Sigmoid colon (tissue), 7 donors: ENCODE measurements around the gene GLRA1. TPM values are rescaled to one million over a fixed set of nuclear protein-coding genes. Genes with fewer than 3 reads are reported as not detected.

Experiments
- DNase-seq: peaks from one replicate; pipeline ENCODE4 v3.0.0-alpha.2; 2019
- H3K27ac ChIP-seq, 4 donors: fragments of 200-600 bp; sonication (generic); one replicate each; pipeline ENCODE4 v1.5.1; 2016 to 2019; ENCODE audit warnings: mild to moderate bottlenecking in 1 of 4
- H3K27me3 ChIP-seq, 3 donors: fragments of 200-600 bp; sonication (generic); one replicate each; pipeline ENCODE4 v1.5.1; 2019; ENCODE audit warnings: mild to moderate bottlenecking in 1 of 3
- H3K36me3 ChIP-seq, 4 donors: fragments of 200-600 bp; sonication (generic); one replicate each; pipeline ENCODE4 v1.5.1; 2016 to 2019
- H3K4me1 ChIP-seq, 4 donors: fragments of 200-600 bp; sonication (generic); one replicate each; pipeline ENCODE4 v1.5.1; 2017 to 2019
- H3K4me3 ChIP-seq, 4 donors: fragments of 200-600 bp; sonication (generic); one replicate each; pipeline ENCODE4 v1.5.1; 2017 to 2019; ENCODE audit warnings: mild to moderate bottlenecking in 2 of 4, moderate library complexity in 1 of 4
- H3K9me3 ChIP-seq, 4 donors: fragments of 200-600 bp in 3 of 4; sonication (generic) in 3 of 4; one replicate each; pipeline versions ENCODE4 v1.5.1 to v1.6.1; 2013 to 2019
- EP300 ChIP-seq, 4 donors: sonication (generic); formaldehyde crosslinking; IDR thresholded peaks; one replicate each; pipeline ENCODE4 v1.6.1; 2017; ENCODE audit warnings: antibody characterized with exemption in 4 of 4
- POLR2A ChIP-seq, 2 donors: fragments of 450-650 bp; IDR thresholded peaks; one replicate each; pipeline ENCODE4 v1.6.1; 2016; ENCODE audit warnings: antibody characterized with exemption in 2 of 2, mild to moderate bottlenecking in 2 of 2, moderate library complexity in 2 of 2
- POLR2AphosphoS5 ChIP-seq, 4 donors: sonication (generic); formaldehyde crosslinking; IDR thresholded peaks; one replicate each; pipeline ENCODE4 v1.6.1; 2017; ENCODE audit warnings: antibody characterized with exemption in 4 of 4
- WGBS, 2 donors: extraction: QIAGEN DNeasy Blood & Tissue Kit; methylation state at CpG; one replicate each; pipeline ENCODE4 v1.1.7; 2013; 5-methylcytosine and 5-hydroxymethylcytosine counted together
- intact Hi-C: fragments of 100-400 bp; cut with DNase I; formaldehyde crosslinking; loops from one replicate; pipeline ENCODE4 v1.15.1; 2023
- polyA plus RNA-seq, 3 donors: library from polyadenylated mRNA; stranded (reverse); fragments of 200-250 nt; gene quantifications; one replicate each; pipeline ENCODE4 v1.2.3, GENCODE V29; 2013
- total RNA-seq, 4 donors: library from RNA; depleted of rRNA; stranded (reverse); fragments of >200 nt; gene quantifications; one replicate each; pipeline ENCODE4 v1.1.0, GENCODE V29; 2016
- TF ChIP-seq, protein P1 (sequence below), 4 experiments: fragments of 450-650 bp in 3 of 4; fragments of 200-600 bp in 1 of 4; IDR thresholded peaks; one replicate each; pipeline ENCODE4 v1.5.1; 2016 to 2019; ENCODE audit warnings: antibody characterized with exemption in 4 of 4, mild to moderate bottlenecking in 3 of 4, moderate library complexity in 2 of 4
- donor health status: healthy with polysubstance abuse.
- donor health status: Bipolar disorder and iron deficiency.
- donor health status: healthy.

GLRA1 gene
- total and polyA plus RNA-seq, 7 donors, result not detected

DNA sequence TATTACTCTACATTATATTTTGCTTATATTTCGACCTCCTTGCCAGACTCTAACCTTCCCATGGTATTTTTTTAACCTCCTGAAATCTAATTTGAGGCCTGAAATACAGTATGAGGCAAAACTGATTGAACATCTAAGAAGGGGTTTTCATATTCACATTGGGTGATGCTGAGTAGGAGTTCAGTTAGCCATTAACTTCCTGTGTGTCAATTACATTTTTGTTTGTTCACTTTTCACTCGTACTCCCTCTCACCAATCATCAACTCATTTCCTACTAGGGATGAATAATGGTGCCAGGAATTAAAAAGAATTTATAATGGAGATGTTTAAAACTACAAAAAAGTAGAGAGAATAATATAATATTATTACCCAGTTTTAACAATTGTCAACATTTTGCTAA, 27.6 kb upstream of the GLRA1 start:
- Histone ChIP-seq H3K36me3 (no peaks in the 10 kb centered on the region), H3K4me1 (no peaks in the 10 kb centered on the region), H3K9me3 (no peaks in the 10 kb centered on the region), H3K27me3 (no peaks in the 10 kb centered on the region), H3K4me3 (no peak overlapping the region), H3K27ac (no peak overlapping the region)
- DNase-seq, result no peak
- intact Hi-C loops, result no loop called here
- WGBS, 2 donors, result 17 to 48% methylated on average over 2 of the region's 2 CpGs
- TF ChIP-seq POLR2A (IDR thresholded peaks at IDR 0.05) (no peak), POLR2AphosphoS5 (IDR thresholded peaks at IDR 0.05) (no peak), EP300 (IDR thresholded peaks at IDR 0.05) (no peak)
- TF ChIP-seq, protein P1, sequence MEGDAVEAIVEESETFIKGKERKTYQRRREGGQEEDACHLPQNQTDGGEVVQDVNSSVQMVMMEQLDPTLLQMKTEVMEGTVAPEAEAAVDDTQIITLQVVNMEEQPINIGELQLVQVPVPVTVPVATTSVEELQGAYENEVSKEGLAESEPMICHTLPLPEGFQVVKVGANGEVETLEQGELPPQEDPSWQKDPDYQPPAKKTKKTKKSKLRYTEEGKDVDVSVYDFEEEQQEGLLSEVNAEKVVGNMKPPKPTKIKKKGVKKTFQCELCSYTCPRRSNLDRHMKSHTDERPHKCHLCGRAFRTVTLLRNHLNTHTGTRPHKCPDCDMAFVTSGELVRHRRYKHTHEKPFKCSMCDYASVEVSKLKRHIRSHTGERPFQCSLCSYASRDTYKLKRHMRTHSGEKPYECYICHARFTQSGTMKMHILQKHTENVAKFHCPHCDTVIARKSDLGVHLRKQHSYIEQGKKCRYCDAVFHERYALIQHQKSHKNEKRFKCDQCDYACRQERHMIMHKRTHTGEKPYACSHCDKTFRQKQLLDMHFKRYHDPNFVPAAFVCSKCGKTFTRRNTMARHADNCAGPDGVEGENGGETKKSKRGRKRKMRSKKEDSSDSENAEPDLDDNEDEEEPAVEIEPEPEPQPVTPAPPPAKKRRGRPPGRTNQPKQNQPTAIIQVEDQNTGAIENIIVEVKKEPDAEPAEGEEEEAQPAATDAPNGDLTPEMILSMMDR (IDR thresholded peaks at IDR 0.05), result no peak

DNA sequence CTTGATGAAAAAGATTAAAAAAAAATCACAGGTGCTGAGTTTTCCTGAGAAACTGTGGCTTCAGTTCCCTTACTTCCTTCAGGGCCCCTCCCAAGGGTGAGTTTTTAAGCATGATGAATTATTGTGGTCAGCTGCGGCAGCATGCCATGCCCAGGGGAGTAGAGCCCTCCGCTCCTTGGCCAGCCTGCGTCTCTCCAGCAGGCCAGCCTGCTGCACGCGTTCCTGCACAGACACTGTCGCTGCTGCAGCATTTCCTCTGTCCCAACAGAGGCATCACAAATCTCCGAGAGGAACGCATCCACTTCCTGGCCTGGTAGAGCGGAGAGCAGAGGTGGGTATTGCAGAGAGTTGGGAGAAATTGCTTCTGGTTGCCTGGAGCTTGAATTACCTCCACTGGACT, 26.1 kb upstream of the GLRA1 start:
- H3K4me1 ChIP-seq, result no peaks in the 10 kb centered on the region
- no peaks in the 10 kb centered on the region for H3K36me3 ChIP-seq
- H3K9me3 ChIP-seq, result no peaks in the 10 kb centered on the region
- DNase-seq, result no peak
- 68 to 81% methylated on average over 9 of the region's 9 CpGs for WGBS, 2 donors
- intact Hi-C loops, result no loop called here
- H3K27ac ChIP-seq, result no peak overlapping the region
- H3K27me3 ChIP-seq, result no peaks in the 10 kb centered on the region
- no peak overlapping the region for H3K4me3 ChIP-seq
- no peak for TF ChIP-seq EP300 (IDR thresholded peaks at IDR 0.05)
- TF ChIP-seq POLR2AphosphoS5 (IDR thresholded peaks at IDR 0.05), result no peak
- TF ChIP-seq, protein P1 (IDR thresholded peaks at IDR 0.05), result no peak
- TF ChIP-seq POLR2A (IDR thresholded peaks at IDR 0.05), result no peak

DNA sequence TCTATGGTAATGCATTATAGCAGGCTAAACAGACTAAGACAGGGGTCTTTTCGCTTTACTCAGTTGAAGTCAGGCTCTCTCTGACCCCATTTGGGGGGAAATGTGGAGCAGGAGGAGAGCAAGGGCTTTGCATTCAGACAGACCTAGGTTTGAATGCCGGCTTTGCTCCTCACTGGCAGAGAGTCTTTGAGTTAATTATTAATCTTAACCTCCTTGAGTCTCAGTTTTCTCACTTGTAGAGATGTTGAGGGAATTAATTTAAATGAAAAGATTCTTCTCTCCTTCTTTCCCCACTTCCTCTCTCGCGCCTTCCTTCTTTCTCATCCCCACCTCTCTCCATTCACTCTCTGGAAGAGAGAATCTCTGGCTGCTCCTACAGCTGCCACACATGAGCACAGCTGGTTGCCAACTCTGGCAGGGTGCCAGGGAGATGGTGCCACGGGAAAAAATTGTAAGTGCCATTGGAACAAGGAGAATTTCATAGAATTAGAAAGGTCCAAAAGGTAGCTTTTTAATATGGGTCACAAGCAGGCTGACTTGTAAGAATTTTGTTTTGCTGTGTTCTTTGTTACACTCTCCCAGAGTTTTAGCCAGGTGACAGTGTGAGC, 25.2 kb upstream of the GLRA1 start:
- Histone ChIP-seq H3K9me3 (no peaks in the 10 kb centered on the region), H3K27ac (no peak overlapping the region), H3K36me3 (no peaks in the 10 kb centered on the region), H3K4me1 (no peaks in the 10 kb centered on the region), H3K27me3 (no peaks in the 10 kb centered on the region), H3K4me3 (no peak overlapping the region)
- intact Hi-C loops, result no loop called here
- 48 to 66% methylated on average over 5 of the region's 5 CpGs for WGBS, 2 donors
- DNase-seq, result no peak
- TF ChIP-seq POLR2A (IDR thresholded peaks at IDR 0.05) (no peak), EP300 (IDR thresholded peaks at IDR 0.05) (no peak), POLR2AphosphoS5 (IDR thresholded peaks at IDR 0.05) (no peak)
- TF ChIP-seq, protein P1 (IDR thresholded peaks at IDR 0.05), result no peak

DNA sequence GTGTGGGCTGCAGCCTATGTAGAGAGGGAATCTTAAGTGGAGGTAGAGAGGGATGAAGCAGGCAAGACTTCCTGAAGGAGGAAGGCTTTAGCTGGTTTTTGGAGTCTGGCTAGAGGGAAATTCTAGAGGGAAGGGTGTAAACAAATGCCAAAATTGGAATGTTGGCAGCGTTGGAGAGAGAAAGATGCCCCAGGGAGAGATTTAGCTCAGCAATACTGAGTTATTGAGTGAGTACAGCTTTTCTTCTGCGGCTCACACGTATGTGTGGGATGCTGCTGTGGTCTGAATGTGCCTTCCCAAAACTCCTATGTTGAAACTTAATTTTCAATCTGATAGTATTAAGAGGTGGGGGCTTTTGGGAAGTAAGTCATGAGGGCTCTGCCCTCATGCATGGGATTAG, 24.5 kb upstream of the GLRA1 start:
- no peak overlapping the region for H3K4me3 ChIP-seq
- intact Hi-C loops, result no loop called here
- H3K27ac ChIP-seq, result no peak overlapping the region
- no peaks in the 10 kb centered on the region for H3K9me3 ChIP-seq
- TF ChIP-seq POLR2A (IDR thresholded peaks at IDR 0.05), result no peak
- no peak for TF ChIP-seq POLR2AphosphoS5 (IDR thresholded peaks at IDR 0.05)
- WGBS, 2 donors, result 79% methylated on average over 3 of the region's 3 CpGs
- H3K36me3 ChIP-seq, result no peaks in the 10 kb centered on the region
- DNase-seq, result no peak
- H3K27me3 ChIP-seq, result no peaks in the 10 kb centered on the region
- H3K4me1 ChIP-seq, result no peaks in the 10 kb centered on the region

DNA sequence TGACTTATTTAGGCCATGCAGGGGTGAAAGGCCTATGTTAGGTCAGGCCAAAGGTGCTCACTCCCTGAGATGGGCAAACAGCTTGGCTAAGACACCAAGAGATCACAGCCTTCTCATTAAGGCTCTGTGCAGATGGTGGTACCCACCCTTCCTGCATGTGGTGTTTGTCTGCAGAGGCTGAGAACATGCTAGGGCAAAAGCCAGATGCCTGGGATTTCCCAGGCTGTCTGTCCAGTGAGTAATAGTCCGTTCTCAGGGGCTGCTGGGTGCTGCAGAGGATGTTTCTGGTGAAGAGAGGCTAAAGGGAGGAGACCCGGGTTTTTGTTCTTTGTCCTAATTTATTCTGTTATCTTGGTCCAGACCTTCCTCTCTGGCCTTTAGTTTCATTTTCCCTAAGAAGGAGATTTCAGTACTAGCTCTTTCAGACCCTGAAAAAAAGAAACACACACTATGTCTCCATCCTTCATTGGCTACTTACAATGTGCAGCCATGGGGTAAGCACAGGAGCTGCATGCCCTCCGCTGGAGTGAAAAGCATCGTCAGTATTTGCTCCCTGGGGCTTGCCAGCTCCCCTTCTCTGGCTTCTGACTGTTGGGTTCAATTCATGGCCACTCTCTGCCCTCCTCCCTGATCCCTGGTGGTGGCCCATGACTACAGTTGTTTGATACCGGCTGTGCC, 23.4 kb upstream of the GLRA1 start:
- whole genome bisulfite sequencing, 2 donors, result 66 to 68% methylated on average over 5 of the region's 5 CpGs
- Histone ChIP-seq H3K9me3 (no peaks in the 10 kb centered on the region), H3K27me3 (no peaks in the 10 kb centered on the region), H3K36me3 (no peaks in the 10 kb centered on the region), H3K4me3 (no peak overlapping the region), H3K27ac (no peak overlapping the region), H3K4me1 (no peaks in the 10 kb centered on the region)
- DNase-seq, result no peak
- TF ChIP-seq, protein P1 (IDR thresholded peaks at IDR 0.05), result no peak
- intact Hi-C loops, result no loop called here
